B cell (primary cell): ENCODE data around the gene NFYC. TPM values are rescaled to one million over a fixed set of nuclear protein-coding genes. Genes with fewer than 3 reads are reported as not detected.

Experiments
- ATAC-seq: fragments of 200-7000 bp; cut with Tn5 transposase; one replicate; pipeline ENCODE4 v1.10.0; 2021; ENCODE audit warnings: low read depth, mild to moderate bottlenecking, moderate number of reproducible peaks, moderate library complexity
- CTCF ChIA-PET: fragments of 350-600 bp; sonication (Branson Sonifier 250); formaldehyde crosslinking; loops from one replicate; lab custom pipeline; 2021; ENCODE audit warnings: antibody characterized with exemption, inconsistent platforms; lab: Charles Lee
- POLR2A ChIA-PET: fragments of 350-600 bp; sonication (Branson Sonifier 250); formaldehyde crosslinking; loops from one replicate; lab custom pipeline; 2021; ENCODE audit warnings: antibody characterized with exemption; lab: Charles Lee
- DNase-seq: peaks from one replicate; pipeline ENCODE4 v3.0.0; 2013
- H2AFZ ChIP-seq: 2 replicates; pipeline ENCODE4 v1.6.1; 2012; ENCODE audit warnings: mild to moderate bottlenecking, low read depth, low read length; ENCODE audit not compliant: insufficient read depth, poor library complexity, severe bottlenecking
- H3K27ac ChIP-seq, 2 donors: 1 replicate in 1 of 2; 2 replicates in 1 of 2; pipeline ENCODE4 v1.5.1; 2012 to 2013; ENCODE audit warnings: low read length in 2 of 2, mild to moderate bottlenecking in 2 of 2, moderate library complexity in 1 of 2
- H3K27me3 ChIP-seq, 4 experiments: fragments of 200-600 bp in 1 of 4; sonication (generic) in 1 of 4; replicated peaks in 1 of 4; 1 replicate in 2 of 4; 2 replicates in 2 of 4; pipeline versions ENCODE4 v1.6.1 to v1.7.0; 2013 to 2016; ENCODE audit warnings: low read length in 3 of 4, mild to moderate bottlenecking in 2 of 4, mixed read lengths in 1 of 4, moderate library complexity in 1 of 4; ENCODE audit not compliant: insufficient read depth in 4 of 4, control insufficient read depth in 3 of 4; ENCODE audit errors: control extremely low read depth in 1 of 4
- H3K36me3 ChIP-seq, 2 experiments: replicated peaks in 1 of 2; 1 replicate in 1 of 2; 2 replicates in 1 of 2; pipeline versions ENCODE4 v1.6.1 to v1.7.1; 2013; ENCODE audit warnings: low read length in 1 of 2; ENCODE audit not compliant: insufficient read depth in 2 of 2, control insufficient read depth in 1 of 2; ENCODE audit errors: control extremely low read depth in 1 of 2, extremely low read depth in 1 of 2
- H3K4me1 ChIP-seq, 2 donors: fragments of 200-600 bp in 1 of 2; sonication (generic) in 1 of 2; 1 replicate in 1 of 2; 2 replicates in 1 of 2; pipeline versions ENCODE4 v1.5.1 to v1.6.1; 2013 to 2017; ENCODE audit warnings: low read length in 2 of 2; ENCODE audit not compliant: control insufficient read depth in 2 of 2, insufficient read depth in 2 of 2
- H3K4me2 ChIP-seq: replicated peaks from 2 replicates; pipeline ENCODE3; 2012; ENCODE audit warnings: mild to moderate bottlenecking, low read depth, low read length; ENCODE audit not compliant: poor library complexity, severe bottlenecking
- H3K4me3 ChIP-seq, 5 experiments: fragments of 200-600 bp in 1 of 5; sonication (generic) in 1 of 5; 1 replicate in 3 of 5; 2 replicates in 2 of 5; pipeline versions ENCODE4 v1.5.1 to v1.7.0; 2011 to 2016; ENCODE audit warnings: low read length in 4 of 5, mild to moderate bottlenecking in 4 of 5, low read depth in 2 of 5, control low read depth in 1 of 5, moderate library complexity in 1 of 5; ENCODE audit not compliant: insufficient read depth in 1 of 5; ENCODE audit errors: control extremely low read depth in 1 of 5, extremely low read depth in 1 of 5
- H3K79me2 ChIP-seq: fragments of 200-600 bp; sonication (generic); one replicate; pipeline ENCODE4 v1.6.0; 2016; ENCODE audit warnings: low read length; ENCODE audit not compliant: control insufficient read depth, insufficient read depth
- H3K9ac ChIP-seq: fragments of 200-600 bp; sonication (generic); 2 replicates; pipeline ENCODE4 v1.6.1; 2017; ENCODE audit warnings: mild to moderate bottlenecking, low read length, moderate library complexity
- H3K9me3 ChIP-seq, 3 donors: one replicate each; pipeline versions ENCODE4 v1.6.1 to v1.7.1; 2013; ENCODE audit warnings: low read length in 2 of 3; ENCODE audit not compliant: control insufficient read depth in 2 of 3, insufficient read depth in 1 of 3; ENCODE audit errors: control extremely low read depth in 1 of 3
- H4K20me1 ChIP-seq: 2 replicates; pipeline ENCODE4 v1.6.0; 2012; ENCODE audit warnings: mild to moderate bottlenecking, low read length; ENCODE audit not compliant: insufficient read depth, control insufficient read depth, poor library complexity, severe bottlenecking
- H3K27ac Mint-ChIP-seq: one replicate; pipeline ENCODE4 v1.8.0; 2021; ENCODE audit warnings: mixed read lengths
- H3K27me3 Mint-ChIP-seq: one replicate; pipeline ENCODE4 v1.8.0; 2021; ENCODE audit warnings: mixed read lengths
- H3K4me1 Mint-ChIP-seq: one replicate; pipeline ENCODE4 v1.8.0; 2021; ENCODE audit warnings: mixed read lengths
- H3K4me3 Mint-ChIP-seq: one replicate; pipeline ENCODE4 v1.8.0; 2021; ENCODE audit warnings: mixed read lengths
- H3K9me3 Mint-ChIP-seq: one replicate; pipeline ENCODE4 v1.8.0; 2022; ENCODE audit warnings: mixed read lengths; ENCODE audit not compliant: insufficient read depth
- EZH2 ChIP-seq: IDR thresholded peaks from 2 replicates; pipeline ENCODE4 v1.6.1; 2012; ENCODE audit warnings: borderline replicate concordance, low read depth, mild to moderate bottlenecking, moderate library complexity, low read length; ENCODE audit not compliant: insufficient read depth, poor library complexity, severe bottlenecking
- WGBS: methylation state at CpG from one replicate; pipeline ENCODE4 v1.1.5; 2013; ENCODE audit warnings: missing lambda C conversion rate; ENCODE audit not compliant: insufficient coverage; 5-methylcytosine and 5-hydroxymethylcytosine counted together
- intact Hi-C: fragments of 100-400 bp; cut with micrococcal nuclease; formaldehyde crosslinking; loops from one replicate; pipeline ENCODE4 v1.10.0; 2022
- polyA plus RNA-seq: library from polyadenylated mRNA; depleted of rRNA; stranded (reverse); fragments of >200 nt; gene quantifications from 2 replicates; pipeline ENCODE4 v1.2.3, GENCODE V29; 2012
- total RNA-seq, 2 donors: library from RNA; stranded (reverse); fragments of 120-200 nt in 1 of 2; gene quantifications; 1 replicate in 1 of 2; 2 replicates in 1 of 2; pipeline versions ENCODE4 v1.2.3 to v1.2.4, GENCODE V29; 2013 to 2022
- TF ChIP-seq, protein P1 (sequence below): fragments of 200-600 bp; IDR thresholded peaks from one replicate; pipeline ENCODE4 v1.8.0; 2022; ENCODE audit warnings: antibody characterized with exemption, mild to moderate bottlenecking

The NFYC gene
- total and polyA plus RNA-seq, 2 donors (not counting 1 experiment from before 2014, with no cell fraction given): 88.7 to 123 TPM

DNA sequence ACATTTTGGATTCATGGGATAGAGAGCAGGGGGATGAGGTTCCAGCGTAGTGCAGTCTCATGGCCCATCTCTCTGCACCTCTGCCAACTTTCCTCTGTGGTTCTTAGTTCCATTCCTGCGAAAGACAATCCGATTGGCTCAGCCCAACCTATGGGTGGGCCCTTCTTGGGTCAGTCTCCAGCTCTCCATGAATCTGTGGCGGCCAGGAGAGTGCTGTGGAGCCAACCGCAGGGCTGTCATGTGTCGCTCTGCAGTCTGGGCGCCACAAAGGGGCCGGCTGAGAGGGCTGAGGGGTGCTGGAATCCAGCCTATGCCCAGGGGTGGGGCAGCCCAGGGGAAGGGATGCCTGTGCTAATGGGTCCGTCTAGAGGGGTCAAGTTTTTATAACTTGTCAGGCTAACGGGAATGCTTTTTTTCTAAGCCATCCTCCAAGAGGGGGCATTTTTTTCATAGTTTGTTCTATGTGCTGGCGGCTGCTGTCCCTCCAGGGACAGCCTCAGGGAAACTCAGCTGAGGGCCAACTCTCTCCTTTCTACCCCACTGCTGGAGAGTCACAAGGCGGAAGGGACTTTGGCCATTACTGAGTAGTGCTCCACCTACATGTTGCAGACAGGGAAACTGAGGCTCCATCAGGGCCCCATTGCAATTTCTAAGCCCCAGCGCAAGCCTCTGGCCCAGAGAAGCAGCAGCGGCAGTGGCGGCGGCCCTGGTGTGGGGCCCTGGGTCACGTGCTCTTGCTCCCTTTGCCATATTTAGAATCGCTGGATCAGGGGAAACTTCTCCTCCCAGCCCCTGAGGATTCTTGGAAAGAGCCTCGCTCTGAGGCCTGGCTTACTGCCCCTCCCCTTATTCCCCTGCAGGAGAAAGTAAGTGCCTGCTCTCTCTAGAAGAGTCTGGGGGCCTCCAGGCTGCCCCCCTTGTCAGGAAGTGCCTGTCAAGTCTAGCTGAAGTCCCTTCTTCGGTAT is 115.5 kb downstream of the NFYC start:
- TF ChIP-seq, protein P1, sequence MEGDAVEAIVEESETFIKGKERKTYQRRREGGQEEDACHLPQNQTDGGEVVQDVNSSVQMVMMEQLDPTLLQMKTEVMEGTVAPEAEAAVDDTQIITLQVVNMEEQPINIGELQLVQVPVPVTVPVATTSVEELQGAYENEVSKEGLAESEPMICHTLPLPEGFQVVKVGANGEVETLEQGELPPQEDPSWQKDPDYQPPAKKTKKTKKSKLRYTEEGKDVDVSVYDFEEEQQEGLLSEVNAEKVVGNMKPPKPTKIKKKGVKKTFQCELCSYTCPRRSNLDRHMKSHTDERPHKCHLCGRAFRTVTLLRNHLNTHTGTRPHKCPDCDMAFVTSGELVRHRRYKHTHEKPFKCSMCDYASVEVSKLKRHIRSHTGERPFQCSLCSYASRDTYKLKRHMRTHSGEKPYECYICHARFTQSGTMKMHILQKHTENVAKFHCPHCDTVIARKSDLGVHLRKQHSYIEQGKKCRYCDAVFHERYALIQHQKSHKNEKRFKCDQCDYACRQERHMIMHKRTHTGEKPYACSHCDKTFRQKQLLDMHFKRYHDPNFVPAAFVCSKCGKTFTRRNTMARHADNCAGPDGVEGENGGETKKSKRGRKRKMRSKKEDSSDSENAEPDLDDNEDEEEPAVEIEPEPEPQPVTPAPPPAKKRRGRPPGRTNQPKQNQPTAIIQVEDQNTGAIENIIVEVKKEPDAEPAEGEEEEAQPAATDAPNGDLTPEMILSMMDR: no peak
- TF ChIP-seq EZH2: no peak
- H3K9me3 Mint-ChIP-seq: no peaks in the 10 kb centered on the region
- POLR2A ChIA-PET: no interaction called here
- no peaks in the 10 kb centered on the region for H3K27me3 Mint-ChIP-seq
- no peak overlapping the region for H3K4me3 Mint-ChIP-seq
- Histone ChIP-seq H3K4me2 (no peak overlapping the region), H2AFZ (no peak overlapping the region), H3K79me2 (no peaks in the 10 kb centered on the region), H3K27ac (no peak overlapping the region), H3K4me1 (peaks cover 15 to 40% of the 10 kb centered on the region in 2 donors), H3K4me3 (no peak overlapping the region), H4K20me1 (no peaks in the 10 kb centered on the region), H3K36me3 (no peaks in the 10 kb centered on the region), H3K27me3 (no peaks in the 10 kb centered on the region), H3K9ac (no peak overlapping the region), H3K9me3 (peaks cover 0 to 11% (median 0%) of the 10 kb centered on the region in 3 donors)
- DNase-seq (no peak), ATAC-seq (no peak)
- CTCF ChIA-PET: no interaction called here
- 95% methylated on average over 19 of the region's 20 CpGs for WGBS
- no peak overlapping the region for H3K27ac Mint-ChIP-seq
- H3K4me1 Mint-ChIP-seq: peaks cover 36% of the 10 kb centered on the region
- intact Hi-C loops: no loop called here

DNA sequence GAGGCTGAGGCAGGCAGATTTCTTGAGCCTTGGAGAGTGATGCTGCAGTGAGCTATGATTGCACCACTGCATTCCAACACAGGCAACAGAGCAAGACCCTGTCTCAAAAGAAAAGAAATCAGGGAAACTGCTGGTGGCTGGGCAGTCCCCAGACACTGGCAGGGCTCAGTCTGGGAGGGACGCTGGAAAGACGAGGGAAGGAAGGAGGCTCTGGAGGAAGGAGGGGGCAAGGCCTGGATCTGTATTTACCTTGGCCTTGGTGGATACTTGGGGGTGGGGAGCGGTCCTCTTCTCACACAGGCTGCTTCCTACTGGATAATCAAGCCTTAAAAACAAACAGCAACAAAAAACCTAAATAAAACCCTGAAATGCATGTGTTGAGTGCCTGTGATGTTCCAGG is 116.5 kb downstream of the NFYC start:
- no peak overlapping the region for H3K9ac ChIP-seq
- peaks cover 31% of the 10 kb centered on the region for H3K4me1 Mint-ChIP-seq
- no peak for ATAC-seq
- peak overlapping the region; percentile 29 for H3K27ac Mint-ChIP-seq
- intact Hi-C loops: no loop called here
- CTCF ChIA-PET: interaction anchor here (2.3 kb wide), 1 partner anchor 34 kb away, joined by 9 read pairs; no protein-coding TSS in a partner anchor
- H3K27me3 Mint-ChIP-seq: no peaks in the 10 kb centered on the region
- H3K27me3 ChIP-seq: no peaks in the 10 kb centered on the region
- no peak overlapping the region for H3K4me3 Mint-ChIP-seq
- no peak for TF ChIP-seq EZH2
- TF ChIP-seq, protein P1: no peak
- H3K4me2 ChIP-seq: no peak overlapping the region
- no peak for DNase-seq
- H3K36me3 ChIP-seq: no peaks in the 10 kb centered on the region
- peaks cover 15 to 33% of the 10 kb centered on the region in 2 donors for H3K4me1 ChIP-seq
- POLR2A ChIA-PET: no interaction called here
- H3K79me2 ChIP-seq: no peaks in the 10 kb centered on the region
- no peak overlapping the region for H3K4me3 ChIP-seq
- no peaks in the 10 kb centered on the region for H4K20me1 ChIP-seq
- H3K27ac ChIP-seq: no peak overlapping the region
- no CpG with 5 or more reads among the region's 3 CpGs for WGBS
- H3K9me3 Mint-ChIP-seq: no peaks in the 10 kb centered on the region
- no peak overlapping the region for H2AFZ ChIP-seq
- H3K9me3 ChIP-seq: peaks cover 0 to 11% (median 0%) of the 10 kb centered on the region in 3 donors
